PC-9 (cell line): ENCODE data around the gene SLC4A2. TPM values are rescaled to one million over a fixed set of nuclear protein-coding genes. Genes with fewer than 3 reads are reported as not detected.

Source experiments
- BruUV-seq: library from RNA; stranded (reverse); fragments of 400-500 nt; replicated peaks from 2 replicates; lab custom pipeline; 2021; lab: Mats Ljungman, UMichigan
- CTCF ChIA-PET: fragments of 300-600 bp; sonication (Branson Sonifier 250); formaldehyde crosslinking; loops from one replicate; lab custom pipeline; 2022; ENCODE audit warnings: antibody characterized with exemption; lab: Charles Lee
- POLR2A ChIA-PET: fragments of 300-600 bp; sonication (Branson Sonifier 250); formaldehyde crosslinking; loops from one replicate; lab custom pipeline; 2022; ENCODE audit warnings: antibody characterized with exemption; ENCODE audit not compliant: unreplicated experiment; lab: Charles Lee
- DNase-seq, 2 experiments: peaks; one replicate each; pipeline versions ENCODE4 v3.0.0 to v3.0.0-alpha.2; 2015 to 2022; ENCODE audit warnings: mixed read lengths in 1 of 2
- H2AFZ ChIP-seq: fragments of 200-600 bp; sonication (generic); 2 replicates; pipeline ENCODE4 v1.8.1; 2017; ENCODE audit warnings: antibody characterized with exemption
- H3F3A ChIP-seq: fragments of 200-600 bp; sonication (generic); 2 replicates; pipeline ENCODE4 v1.8.1; 2017; ENCODE audit warnings: antibody characterized with exemption, mild to moderate bottlenecking, low read depth; ENCODE audit not compliant: insufficient read depth
- H3K27ac ChIP-seq: fragments of 200-600 bp; sonication (generic); 2 replicates; pipeline ENCODE4 v1.6.1; 2016; ENCODE audit warnings: mixed run types
- H3K27me3 ChIP-seq: fragments of 200-600 bp; sonication (generic); 2 replicates; pipeline ENCODE4 v1.6.1; 2016; ENCODE audit warnings: low read depth, mixed run types; ENCODE audit not compliant: insufficient read depth
- H3K36me3 ChIP-seq: fragments of 200-600 bp; sonication (generic); 2 replicates; pipeline ENCODE4 v1.6.1; 2016; ENCODE audit warnings: low read depth, mixed run types
- H3K4me1 ChIP-seq: fragments of 200-600 bp; sonication (generic); replicated peaks from 2 replicates; pipeline ENCODE4 v1.6.1; 2016; ENCODE audit warnings: mixed run types; ENCODE audit not compliant: insufficient read depth
- H3K4me2 ChIP-seq: fragments of 200-600 bp; sonication (generic); 2 replicates; pipeline ENCODE4 v1.6.1; 2017; ENCODE audit warnings: mixed run types
- H3K4me3 ChIP-seq: fragments of 200-600 bp; sonication (generic); 2 replicates; pipeline ENCODE4 v1.6.1; 2016; ENCODE audit warnings: mixed run types
- H3K79me2 ChIP-seq: fragments of 200-600 bp; sonication (generic); 2 replicates; pipeline ENCODE4 v1.6.1; 2017; ENCODE audit warnings: low read depth, mixed run types
- H3K9me2 ChIP-seq: fragments of 200-600 bp; sonication (generic); 2 replicates; pipeline ENCODE4 v1.8.1; 2017; ENCODE audit warnings: mild to moderate bottlenecking; ENCODE audit not compliant: insufficient read depth
- H3K9me3 ChIP-seq: fragments of 200-600 bp; sonication (generic); 2 replicates; pipeline ENCODE4 v1.8.1; 2016; ENCODE audit warnings: low read depth; ENCODE audit not compliant: insufficient read depth
- H4K20me1 ChIP-seq: fragments of 200-600 bp; sonication (generic); 2 replicates; pipeline ENCODE4 v1.8.1; 2017; ENCODE audit not compliant: insufficient read depth
- CTCF ChIP-seq: fragments of 200-600 bp; sonication (generic); conservative IDR thresholded peaks from 2 replicates; pipeline ENCODE4 v1.6.1; 2017; ENCODE audit warnings: mixed run types, antibody characterized with exemption, mild to moderate bottlenecking, moderate library complexity
- EZH2 ChIP-seq: fragments of 200-600 bp; sonication (generic); IDR thresholded peaks from 2 replicates; pipeline ENCODE4 v1.8.0; 2017; ENCODE audit warnings: antibody characterized with exemption, low read depth
- intact Hi-C: fragments of 100-400 bp; cut with micrococcal nuclease; formaldehyde crosslinking; loops from one replicate; pipeline ENCODE4 v1.10.0; 2022; ENCODE audit not compliant: unreplicated experiment
- total RNA-seq: library from RNA; stranded (reverse); gene quantifications from 2 replicates; pipeline ENCODE4 v1.2.3, GENCODE V29; 2021

Gene SLC4A2
- total RNA-seq, 1 experiment from 2014 or later: 245 TPM

GRCh38 chr7:151017953-151018420 is 41.4 kb upstream of the SLC4A2 start:
- no peaks in the 10 kb centered on the region for H3K9me2 ChIP-seq
- no peaks in the 10 kb centered on the region for H3K27me3 ChIP-seq
- H3K9me3 ChIP-seq: no peaks in the 10 kb centered on the region
- ChIA-PET POLR2A (no interaction called here), CTCF (interaction anchor here (0.5 to 1.3 kb wide), 6 partner anchors 10 to 142 kb away, joined by 3 to 6 read pairs (median 3); partner anchors contain the start of gene ABCB8)
- peak overlapping the region; percentile 57 for H3K4me2 ChIP-seq
- H2AFZ ChIP-seq: no peak overlapping the region
- no peak overlapping the region for H3K27ac ChIP-seq
- H3K4me1 ChIP-seq: no peaks in the 10 kb centered on the region; the same call in 1 of the 2 replicates
- H3K4me3 ChIP-seq: no peak overlapping the region
- TF ChIP-seq CTCF (peak; percentile 97), EZH2 (no peak)
- H3K36me3 ChIP-seq: no peaks in the 10 kb centered on the region
- H3K79me2 ChIP-seq: no peaks in the 10 kb centered on the region
- intact Hi-C loops: no loop called here
- peaks cover 12% of the 10 kb centered on the region; the same call in 1 of the 2 replicates for H3F3A ChIP-seq
- no TSS peak for BruUV-seq
- DNase-seq: peak in 1 of 2 experiments; percentile 58
- H4K20me1 ChIP-seq: no peaks in the 10 kb centered on the region

GRCh38 chr7:151018421-151019129 is 40.8 kb upstream of the SLC4A2 start:
- peak in 1 of 2 experiments; percentile 59 for DNase-seq
- no peaks in the 10 kb centered on the region for H3K36me3 ChIP-seq
- peak overlapping the region; percentile 57 for H3K4me2 ChIP-seq
- H4K20me1 ChIP-seq: no peaks in the 10 kb centered on the region
- no peaks in the 10 kb centered on the region for H3K27me3 ChIP-seq
- TF ChIP-seq EZH2: no peak
- no peak for TF ChIP-seq CTCF
- H3K4me1 ChIP-seq: peaks cover 2% of the 10 kb centered on the region
- POLR2A ChIA-PET: no interaction called here
- peaks cover 12% of the 10 kb centered on the region; the same call in 1 of the 2 replicates for H3F3A ChIP-seq
- intact Hi-C loops: no loop called here
- no peaks in the 10 kb centered on the region for H3K9me3 ChIP-seq
- no peak overlapping the region for H2AFZ ChIP-seq
- H3K27ac ChIP-seq: no peak overlapping the region
- CTCF ChIA-PET: interaction anchor here (0.5 to 1.3 kb wide), 6 partner anchors 10 to 142 kb away, joined by 3 to 6 read pairs (median 3); partner anchors contain the start of gene ABCB8
- H3K4me3 ChIP-seq: no peak overlapping the region
- H3K79me2 ChIP-seq: no peaks in the 10 kb centered on the region
- no TSS peak for BruUV-seq
- no peaks in the 10 kb centered on the region for H3K9me2 ChIP-seq

- no peaks in the 10 kb centered on the region for H3K27me3 ChIP-seq
- H4K20me1 ChIP-seq: no peaks in the 10 kb centered on the region
- H3K4me3 ChIP-seq: no peak overlapping the region
- no TSS peak for BruUV-seq
- H3K9me3 ChIP-seq: no peaks in the 10 kb centered on the region
- H3F3A ChIP-seq: peaks cover 12% of the 10 kb centered on the region; the same call in 1 of the 2 replicates
- intact Hi-C loops: no loop called here
- no peak overlapping the region for H3K27ac ChIP-seq
- H3K79me2 ChIP-seq: no peaks in the 10 kb centered on the region
- H2AFZ ChIP-seq: no peak overlapping the region
- H3K36me3 ChIP-seq: no peaks in the 10 kb centered on the region
- TF ChIP-seq CTCF (no peak), EZH2 (no peak)
- POLR2A ChIA-PET: interaction anchor here (0.5 kb wide), 1 partner anchor 56 kb away, joined by 15 read pairs; no protein-coding TSS in a partner anchor
- H3K4me1 ChIP-seq: peaks cover 7% of the 10 kb centered on the region
- no peaks in the 10 kb centered on the region for H3K9me2 ChIP-seq
- DNase-seq: no peak
- CTCF ChIA-PET: interaction anchor here (1.3 kb wide), 1 partner anchor 42 kb away, joined by 3 read pairs; no protein-coding TSS in a partner anchor
- no peak overlapping the region for H3K4me2 ChIP-seq
These were observed 40.3 kb upstream of the SLC4A2 start for GRCh38 chr7:151019130-151019447.
